HCT116 (cell line): ENCODE results near the gene NUAK2. TPM values are rescaled to one million over a fixed set of nuclear protein-coding genes. Genes with fewer than 3 reads are reported as not detected.

Experiments used
- ATAC-seq: fragments of 200-7000 bp; cut with Tn5 transposase; 2 replicates; pipeline ENCODE4 v1.9.1; 2020; ENCODE audit warnings: mild to moderate bottlenecking, moderate library complexity
- BruUV-seq: library from RNA; stranded (reverse); fragments of 400-500 nt; replicated peaks from 2 replicates; lab custom pipeline; 2021; lab: Mats Ljungman, UMichigan
- CTCF ChIA-PET: fragments of 300-600 bp; sonication (Branson Sonifier 250); formaldehyde crosslinking; loops from one replicate; lab custom pipeline; 2021; ENCODE audit warnings: antibody characterized with exemption; lab: Charles Lee
- POLR2A ChIA-PET: fragments of 300-600, 350-600 bp; sonication (Branson Sonifier 250); formaldehyde crosslinking; loops from one replicate; lab custom pipeline; 2021; ENCODE audit warnings: antibody characterized with exemption; lab: Charles Lee
- RAD21 ChIA-PET, 2 experiments: fragments of 300-600 bp; sonication (Branson Sonifier 250); formaldehyde crosslinking; loops; one replicate each; lab custom pipeline; 2023; ENCODE audit warnings: low total read pairs in 2 of 2; ENCODE audit not compliant: uncharacterized antibody in 2 of 2, unreplicated experiment in 2 of 2, low non-redundant PET in 1 of 2; lab: Charles Lee
- DNase-seq: peaks from one replicate; pipeline ENCODE4 v3.0.0-alpha.2; 2010; ENCODE audit warnings: low read depth, low spot score
- H2AFZ ChIP-seq: fragments of 200-600 bp; shearing (Covaris generic), sonication (generic); 2 replicates; pipeline ENCODE4 v1.6.1; 2017; ENCODE audit warnings: low read depth, mixed run types, mixed read lengths, antibody characterized with exemption, low read length; ENCODE audit not compliant: poor library complexity, severe bottlenecking
- H3K27ac ChIP-seq: 2 replicates; pipeline ENCODE4 v1.5.1; 2012; ENCODE audit warnings: low read depth, low read length
- H3K27me3 ChIP-seq: fragments of 200-600 bp; sonication (generic); 2 replicates; pipeline ENCODE4 v1.6.1; 2016; ENCODE audit warnings: mixed run types, low read length, mixed read lengths; ENCODE audit not compliant: insufficient read depth
- H3K36me3 ChIP-seq, 2 experiments: fragments of 200-500 bp in 1 of 2; fragments of 200-600 bp in 1 of 2; sonication (Bioruptor generic) in 1 of 2; sonication (generic) in 1 of 2; 2 replicates each; pipeline versions ENCODE4 v1.5.1 to v1.6.1; 2014 to 2016; ENCODE audit warnings: low read length in 2 of 2, inconsistent platforms in 1 of 2, mixed read lengths in 1 of 2, mixed run types in 1 of 2; ENCODE audit not compliant: insufficient read depth in 2 of 2, control insufficient read depth in 1 of 2
- H3K4me1 ChIP-seq, 2 experiments: fragments of 200-600 bp in 1 of 2; sonication (generic) in 1 of 2; 2 replicates each; pipeline versions ENCODE4 v1.5.1 to v1.6.1; 2012 to 2017; ENCODE audit warnings: low read length in 2 of 2, inconsistent platforms in 1 of 2, mild to moderate bottlenecking in 1 of 2, mixed read lengths in 1 of 2, mixed run types in 1 of 2, moderate library complexity in 1 of 2; ENCODE audit not compliant: insufficient read depth in 2 of 2, control insufficient read depth in 1 of 2
- H3K4me2 ChIP-seq: fragments of 200-600 bp; sonication (generic); 2 replicates; pipeline ENCODE4 v1.6.1; 2017; ENCODE audit warnings: mixed run types, low read length, mixed read lengths
- H3K4me3 ChIP-seq, 2 experiments: fragments of 200-600 bp in 1 of 2; sonication (generic) in 1 of 2; replicated peaks in 1 of 2; 2 replicates each; pipeline ENCODE4 v1.5.1; 2011 to 2016; ENCODE audit warnings: low read length in 2 of 2, control low read depth in 1 of 2, low read depth in 1 of 2, mild to moderate bottlenecking in 1 of 2, mixed read lengths in 1 of 2, mixed run types in 1 of 2
- H3K79me2 ChIP-seq: fragments of 200-600 bp; sonication (generic); 2 replicates; pipeline ENCODE4 v1.6.1; 2017; ENCODE audit warnings: mild to moderate bottlenecking, mixed run types, low read length, moderate library complexity, mixed read lengths; ENCODE audit not compliant: insufficient read depth
- H3K9ac ChIP-seq: fragments of 200-600 bp; sonication (generic); 2 replicates; pipeline ENCODE4 v1.6.1; 2016; ENCODE audit warnings: low read length, mixed read lengths
- H3K9me2 ChIP-seq: fragments of 200-600 bp; sonication (generic), shearing (Covaris generic); 2 replicates; pipeline ENCODE4 v1.6.1; 2017; ENCODE audit warnings: mixed run types, mild to moderate bottlenecking, moderate library complexity; ENCODE audit not compliant: insufficient read depth
- H3K9me3 ChIP-seq, 2 experiments: fragments of 200-500 bp in 1 of 2; fragments of 200-600 bp in 1 of 2; sonication (Bioruptor generic) in 1 of 2; sonication (generic) in 1 of 2; 2 replicates each; pipeline ENCODE4 v1.6.1; 2014 to 2017; ENCODE audit warnings: low read length in 2 of 2, mixed read lengths in 2 of 2, inconsistent platforms in 1 of 2, low read depth in 1 of 2, mild to moderate bottlenecking in 1 of 2, mixed run types in 1 of 2, moderate library complexity in 1 of 2; ENCODE audit not compliant: control insufficient read depth in 1 of 2, insufficient read depth in 1 of 2
- H4K20me1 ChIP-seq: fragments of 200-600 bp; sonication (generic), shearing (Covaris generic); 2 replicates; pipeline ENCODE4 v1.6.1; 2017; ENCODE audit warnings: mixed run types, mild to moderate bottlenecking, moderate library complexity; ENCODE audit not compliant: insufficient read depth
- EGR1 ChIP-seq: IDR thresholded peaks from 2 replicates; pipeline ENCODE4 v1.6.1; 2012; ENCODE audit warnings: low read depth
- REST ChIP-seq: IDR thresholded peaks from 2 replicates; pipeline ENCODE4 v1.6.1; 2012; ENCODE audit warnings: low read depth
- SIN3A ChIP-seq: IDR thresholded peaks from 2 replicates; pipeline ENCODE4 v1.6.1; 2012; ENCODE audit warnings: low read depth
- SP1 ChIP-seq: IDR thresholded peaks from 2 replicates; pipeline ENCODE4 v1.6.1; 2012; ENCODE audit warnings: low read depth
- intact Hi-C: fragments of 100-400 bp; cut with micrococcal nuclease; formaldehyde crosslinking; loops from 2 replicates; pipeline ENCODE4 v1.10.0; 2022
- total RNA-seq: library from RNA; stranded (reverse); gene quantifications from one replicate; pipeline ENCODE4 v1.2.1, GENCODE V29; 2021; ENCODE audit not compliant: unreplicated experiment

The NUAK2 gene
- total RNA-seq, 1 experiment from 2014 or later, result 3.0 TPM

DNA sequence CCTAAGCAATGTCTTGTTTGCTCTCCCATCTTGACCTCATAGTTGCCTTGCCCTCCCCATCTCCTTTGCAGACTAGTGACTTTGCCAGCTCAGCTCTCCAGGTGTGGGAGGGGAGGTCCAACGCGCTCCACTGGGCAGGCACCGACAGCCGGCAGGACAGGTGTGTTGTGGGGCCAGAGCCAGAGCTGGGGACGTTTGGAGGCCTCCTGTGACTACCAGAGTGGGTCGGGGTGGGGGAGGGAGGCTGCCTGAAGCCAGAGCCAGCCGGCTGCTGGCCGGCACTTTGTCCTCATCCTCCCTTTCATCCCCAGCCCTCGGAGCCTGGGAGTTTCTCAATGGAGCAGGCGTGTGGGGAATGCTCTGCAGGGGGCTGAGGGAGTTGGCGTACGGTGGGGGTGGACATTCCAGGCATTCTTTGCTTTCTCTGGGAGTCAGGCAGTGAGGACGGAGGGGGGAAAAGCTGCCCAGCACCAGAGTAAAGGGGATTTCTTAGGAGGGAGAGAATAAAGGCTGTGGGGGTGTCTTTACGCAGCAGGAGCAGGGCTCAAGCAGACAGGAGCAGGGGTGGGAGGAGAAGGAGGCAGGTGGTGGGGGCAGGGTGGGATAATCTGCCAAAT is 20.2 kb downstream of the NUAK2 start:
- peak overlapping the region; percentile 66 for H3K9ac ChIP-seq
- intact Hi-C loops, result no loop called here

More for the DNA sequence above, 20.2 kb downstream of the NUAK2 start:
- ATAC-seq, result peak; percentile 57
- no peak overlapping the region for H2AFZ ChIP-seq
- ChIA-PET RAD21 (interaction anchor here (0.6 to 1.9 kb wide), 3 partner anchors 16 to 19 kb away, joined by 6 to 8 read pairs (median 7); no protein-coding TSS in a partner anchor), POLR2A (interaction anchor here (0.6 to 1.4 kb wide), 2 partner anchors 30 to 31 kb away, joined by 3 read pairs; no protein-coding TSS in a partner anchor), CTCF (interaction anchor here (1.8 kb wide), 1 partner anchor 34 kb away, joined by 4 read pairs; no protein-coding TSS in a partner anchor)
- 0 out of 4 replicates have a peak, but pooled peaks cover 2 to 4% of the 10 kb centered on the region in 2 experiments for H3K36me3 ChIP-seq
- H3K9me2 ChIP-seq, result no peaks in the 10 kb centered on the region
- H3K79me2 ChIP-seq, result no peaks in the 10 kb centered on the region
- no peak for TF ChIP-seq REST
- no peak for TF ChIP-seq SIN3A
- TF ChIP-seq EGR1, result peak; percentile 57
- TF ChIP-seq SP1, result peak; percentile 21; the same call in 1 of the 2 replicates
- H3K27ac ChIP-seq, result peak overlapping the region; percentile 74
- no peaks in the 10 kb centered on the region for H3K9me3 ChIP-seq
- peaks cover 48 to 70% of the 10 kb centered on the region in 2 experiments for H3K4me1 ChIP-seq
- H3K4me2 ChIP-seq, result peak overlapping the region; percentile 87
- BruUV-seq, result no TSS peak
- no peaks in the 10 kb centered on the region for H4K20me1 ChIP-seq
- no peak for DNase-seq
- H3K4me3 ChIP-seq, result peak overlapping the region; percentile 12 to 48
- no peaks in the 10 kb centered on the region for H3K27me3 ChIP-seq
